HCT116 (cell line): ENCODE results near the gene APH1B. TPM values are rescaled to one million over a fixed set of nuclear protein-coding genes. Genes with fewer than 3 reads are reported as not detected.

ENCODE experiments used
- ATAC-seq: fragments of 200-7000 bp; cut with Tn5 transposase; 2 replicates; pipeline ENCODE4 v1.9.1; 2020; ENCODE audit warnings: mild to moderate bottlenecking, moderate library complexity
- BruUV-seq: library from RNA; stranded (reverse); fragments of 400-500 nt; replicated peaks from 2 replicates; lab custom pipeline; 2021; lab: Mats Ljungman, UMichigan
- CTCF ChIA-PET: fragments of 300-600 bp; sonication (Branson Sonifier 250); formaldehyde crosslinking; loops from one replicate; lab custom pipeline; 2021; ENCODE audit warnings: antibody characterized with exemption; lab: Charles Lee
- POLR2A ChIA-PET: fragments of 300-600, 350-600 bp; sonication (Branson Sonifier 250); formaldehyde crosslinking; loops from one replicate; lab custom pipeline; 2021; ENCODE audit warnings: antibody characterized with exemption; lab: Charles Lee
- RAD21 ChIA-PET, 2 experiments: fragments of 300-600 bp; sonication (Branson Sonifier 250); formaldehyde crosslinking; loops; one replicate each; lab custom pipeline; 2023; ENCODE audit warnings: low total read pairs in 2 of 2; ENCODE audit not compliant: uncharacterized antibody in 2 of 2, unreplicated experiment in 2 of 2, low non-redundant PET in 1 of 2; lab: Charles Lee
- DNase-seq: peaks from one replicate; pipeline ENCODE4 v3.0.0-alpha.2; 2010; ENCODE audit warnings: low read depth, low spot score
- H2AFZ ChIP-seq: fragments of 200-600 bp; shearing (Covaris generic), sonication (generic); 2 replicates; pipeline ENCODE4 v1.6.1; 2017; ENCODE audit warnings: low read depth, mixed run types, mixed read lengths, antibody characterized with exemption, low read length; ENCODE audit not compliant: poor library complexity, severe bottlenecking
- H3K27ac ChIP-seq: 2 replicates; pipeline ENCODE4 v1.5.1; 2012; ENCODE audit warnings: low read depth, low read length
- H3K27me3 ChIP-seq: fragments of 200-600 bp; sonication (generic); 2 replicates; pipeline ENCODE4 v1.6.1; 2016; ENCODE audit warnings: mixed run types, low read length, mixed read lengths; ENCODE audit not compliant: insufficient read depth
- H3K36me3 ChIP-seq, 2 experiments: fragments of 200-500 bp in 1 of 2; fragments of 200-600 bp in 1 of 2; sonication (Bioruptor generic) in 1 of 2; sonication (generic) in 1 of 2; 2 replicates each; pipeline versions ENCODE4 v1.5.1 to v1.6.1; 2014 to 2016; ENCODE audit warnings: low read length in 2 of 2, inconsistent platforms in 1 of 2, mixed read lengths in 1 of 2, mixed run types in 1 of 2; ENCODE audit not compliant: insufficient read depth in 2 of 2, control insufficient read depth in 1 of 2
- H3K4me1 ChIP-seq, 2 experiments: fragments of 200-600 bp in 1 of 2; sonication (generic) in 1 of 2; 2 replicates each; pipeline versions ENCODE4 v1.5.1 to v1.6.1; 2012 to 2017; ENCODE audit warnings: low read length in 2 of 2, inconsistent platforms in 1 of 2, mild to moderate bottlenecking in 1 of 2, mixed read lengths in 1 of 2, mixed run types in 1 of 2, moderate library complexity in 1 of 2; ENCODE audit not compliant: insufficient read depth in 2 of 2, control insufficient read depth in 1 of 2
- H3K4me2 ChIP-seq: fragments of 200-600 bp; sonication (generic); 2 replicates; pipeline ENCODE4 v1.6.1; 2017; ENCODE audit warnings: mixed run types, low read length, mixed read lengths
- H3K4me3 ChIP-seq, 2 experiments: fragments of 200-600 bp in 1 of 2; sonication (generic) in 1 of 2; replicated peaks in 1 of 2; 2 replicates each; pipeline ENCODE4 v1.5.1; 2011 to 2016; ENCODE audit warnings: low read length in 2 of 2, control low read depth in 1 of 2, low read depth in 1 of 2, mild to moderate bottlenecking in 1 of 2, mixed read lengths in 1 of 2, mixed run types in 1 of 2
- H3K79me2 ChIP-seq: fragments of 200-600 bp; sonication (generic); 2 replicates; pipeline ENCODE4 v1.6.1; 2017; ENCODE audit warnings: mild to moderate bottlenecking, mixed run types, low read length, moderate library complexity, mixed read lengths; ENCODE audit not compliant: insufficient read depth
- H3K9ac ChIP-seq: fragments of 200-600 bp; sonication (generic); 2 replicates; pipeline ENCODE4 v1.6.1; 2016; ENCODE audit warnings: low read length, mixed read lengths
- H3K9me2 ChIP-seq: fragments of 200-600 bp; sonication (generic), shearing (Covaris generic); 2 replicates; pipeline ENCODE4 v1.6.1; 2017; ENCODE audit warnings: mixed run types, mild to moderate bottlenecking, moderate library complexity; ENCODE audit not compliant: insufficient read depth
- H3K9me3 ChIP-seq, 2 experiments: fragments of 200-500 bp in 1 of 2; fragments of 200-600 bp in 1 of 2; sonication (Bioruptor generic) in 1 of 2; sonication (generic) in 1 of 2; 2 replicates each; pipeline ENCODE4 v1.6.1; 2014 to 2017; ENCODE audit warnings: low read length in 2 of 2, mixed read lengths in 2 of 2, inconsistent platforms in 1 of 2, low read depth in 1 of 2, mild to moderate bottlenecking in 1 of 2, mixed run types in 1 of 2, moderate library complexity in 1 of 2; ENCODE audit not compliant: control insufficient read depth in 1 of 2, insufficient read depth in 1 of 2
- H4K20me1 ChIP-seq: fragments of 200-600 bp; sonication (generic), shearing (Covaris generic); 2 replicates; pipeline ENCODE4 v1.6.1; 2017; ENCODE audit warnings: mixed run types, mild to moderate bottlenecking, moderate library complexity; ENCODE audit not compliant: insufficient read depth
- CBX3 ChIP-seq: IDR thresholded peaks from 2 replicates; pipeline ENCODE4 v1.6.1; 2012; ENCODE audit warnings: low read depth
- FOSL1 ChIP-seq: IDR thresholded peaks from 2 replicates; pipeline ENCODE4 v1.6.1; 2012; ENCODE audit warnings: low read depth
- POLR2A ChIP-seq: IDR thresholded peaks from 2 replicates; pipeline ENCODE4 v1.7.0; 2011; ENCODE audit warnings: borderline replicate concordance; ENCODE audit not compliant: insufficient read depth, insufficient read length; ENCODE audit errors: extremely low read depth
- POLR2AphosphoS5 ChIP-seq: IDR thresholded peaks from 2 replicates; pipeline ENCODE4 v1.6.1; 2011; ENCODE audit warnings: mild to moderate bottlenecking, low read depth, low read length, moderate library complexity
- RAD21 ChIP-seq: IDR thresholded peaks from 2 replicates; pipeline ENCODE4 v1.6.1; 2012; ENCODE audit warnings: low read depth, mild to moderate bottlenecking
- SIN3A ChIP-seq: IDR thresholded peaks from 2 replicates; pipeline ENCODE4 v1.6.1; 2012; ENCODE audit warnings: low read depth
- YY1 ChIP-seq: IDR thresholded peaks from 2 replicates; pipeline ENCODE4 v1.6.1; 2011; ENCODE audit warnings: low read length, low read depth, moderate library complexity, mild to moderate bottlenecking; ENCODE audit not compliant: insufficient replicate concordance; ENCODE audit errors: extremely low read depth
- ZBTB33 ChIP-seq: IDR thresholded peaks from 2 replicates; pipeline ENCODE4 v1.6.1; 2011; ENCODE audit warnings: mild to moderate bottlenecking, low read length, moderate library complexity; ENCODE audit not compliant: insufficient replicate concordance; ENCODE audit errors: extremely low read depth
- intact Hi-C: fragments of 100-400 bp; cut with micrococcal nuclease; formaldehyde crosslinking; loops from 2 replicates; pipeline ENCODE4 v1.10.0; 2022
- total RNA-seq: library from RNA; stranded (reverse); gene quantifications from one replicate; pipeline ENCODE4 v1.2.1, GENCODE V29; 2021; ENCODE audit not compliant: unreplicated experiment

APH1B gene
- total RNA-seq, 1 experiment from 2014 or later, result 8.5 TPM

DNA sequence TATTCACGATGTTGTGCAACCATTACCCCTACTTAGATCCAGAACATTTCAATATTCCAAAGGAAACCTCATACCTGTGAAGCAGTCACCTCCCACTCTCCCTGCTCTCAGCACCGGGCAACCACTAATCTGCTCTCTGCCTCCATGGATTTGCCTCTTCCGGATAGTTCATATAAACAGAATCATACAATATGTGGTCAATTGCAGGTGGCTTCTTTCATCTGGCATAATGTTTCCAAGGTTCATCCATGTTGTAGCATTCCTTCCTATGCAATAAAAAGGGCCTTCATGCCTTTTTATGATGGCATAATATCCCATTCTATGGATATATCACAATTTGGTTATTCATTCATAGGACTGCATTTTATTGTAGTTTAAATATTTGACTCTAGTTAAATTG, 80.3 kb downstream of the APH1B start:
- no peaks in the 10 kb centered on the region for H3K9me2 ChIP-seq
- no peak for TF ChIP-seq YY1
- TF ChIP-seq ZBTB33, result no peak
- no peak for TF ChIP-seq CBX3
- TF ChIP-seq FOSL1, result no peak
- intact Hi-C loops, result no loop called here
- POLR2A ChIA-PET, result no interaction called here
- no peaks in the 10 kb centered on the region for H3K9me3 ChIP-seq
- no peaks in the 10 kb centered on the region for H4K20me1 ChIP-seq
- no peak overlapping the region for H2AFZ ChIP-seq
- RAD21 ChIA-PET, result no interaction called here
- no peaks in the 10 kb centered on the region for H3K36me3 ChIP-seq
- no peak overlapping the region for H3K4me3 ChIP-seq
- H3K4me2 ChIP-seq, result no peak overlapping the region
- no peaks in the 10 kb centered on the region for H3K4me1 ChIP-seq
- H3K27ac ChIP-seq, result no peak overlapping the region
- no TSS peak for BruUV-seq
- no peaks in the 10 kb centered on the region for H3K27me3 ChIP-seq
- H3K79me2 ChIP-seq, result no peaks in the 10 kb centered on the region
- H3K9ac ChIP-seq, result no peak overlapping the region
- ATAC-seq (no peak), DNase-seq (no peak)
- CTCF ChIA-PET, result no interaction called here

GRCh38 chr15:63358241-63359029, 81.0 kb downstream of the APH1B start:
- Histone ChIP-seq H3K4me3 (no peak overlapping the region), H3K9me2 (no peaks in the 10 kb centered on the region), H3K27ac (no peak overlapping the region), H3K9ac (no peak overlapping the region), H3K4me2 (no peak overlapping the region), H3K36me3 (no peaks in the 10 kb centered on the region), H2AFZ (no peak overlapping the region), H3K9me3 (no peaks in the 10 kb centered on the region), H3K27me3 (no peaks in the 10 kb centered on the region), H3K4me1 (no peaks in the 10 kb centered on the region)
- POLR2A ChIA-PET, result no interaction called here
- no TSS peak for BruUV-seq
- no peak for DNase-seq
- CTCF ChIA-PET, result no interaction called here
- intact Hi-C loops, result no loop called here
- TF ChIP-seq POLR2A (no peak), POLR2AphosphoS5 (no peak), SIN3A (no peak), CBX3 (no peak), RAD21 (no peak), FOSL1 (no peak)
- TF ChIP-seq, all 23 proteins: peak for 0
- H4K20me1 ChIP-seq, result no peaks in the 10 kb centered on the region
- RAD21 ChIA-PET, result no interaction called here
- no peak for ATAC-seq
- no peaks in the 10 kb centered on the region for H3K79me2 ChIP-seq

Other genes starting within 250 kb of the APH1B start
- gene TPM1, start 234.9 kb upstream of the APH1B start, total RNA-seq, result 22.5 TPM
- 7.6 TPM for gene LACTB, start 155.7 kb upstream of the APH1B start, total RNA-seq
- gene RPS27L, start 120.1 kb upstream of the APH1B start, total RNA-seq, result 139 TPM
- 19.4 TPM for gene RAB8B, start 88.0 kb upstream of the APH1B start, total RNA-seq
- gene CA12, start 104.2 kb downstream of the APH1B start, total RNA-seq, result 1.8 TPM
- gene USP3, start 227.0 kb downstream of the APH1B start, total RNA-seq, result 61.6 TPM